Measurements from ENCODE around the gene HELZ.

- TF ChIP-seq EZH2 (IDR thresholded peaks at IDR 0.05; ENCODE audit: low read length, missing control alignments) (no peak), CTCF (conservative IDR thresholded peaks at IDR 0.05 in 1 of 2, IDR thresholded peaks at IDR 0.05 in 1 of 2; ENCODE audit: low read depth in 1 of 2, low read length in 2 of 2) (peak in 1 of 2 donors; percentile 4)
These were observed 31.1 kb upstream of the HELZ start for GRCh38 chr17:67276075-67276474.

All from fibroblast of lung (primary cell).